GM19099 (cell line): Measurements from ENCODE around the gene TCF7L2.

Experiments
- POLR2A ChIP-seq: IDR thresholded peaks from 3 replicates; pipeline ENCODE4 v1.6.1; 2011; ENCODE audit warnings: low read depth; ENCODE audit not compliant: insufficient read length; ENCODE audit errors: extremely low read depth

TCF7L2 gene

DNA sequence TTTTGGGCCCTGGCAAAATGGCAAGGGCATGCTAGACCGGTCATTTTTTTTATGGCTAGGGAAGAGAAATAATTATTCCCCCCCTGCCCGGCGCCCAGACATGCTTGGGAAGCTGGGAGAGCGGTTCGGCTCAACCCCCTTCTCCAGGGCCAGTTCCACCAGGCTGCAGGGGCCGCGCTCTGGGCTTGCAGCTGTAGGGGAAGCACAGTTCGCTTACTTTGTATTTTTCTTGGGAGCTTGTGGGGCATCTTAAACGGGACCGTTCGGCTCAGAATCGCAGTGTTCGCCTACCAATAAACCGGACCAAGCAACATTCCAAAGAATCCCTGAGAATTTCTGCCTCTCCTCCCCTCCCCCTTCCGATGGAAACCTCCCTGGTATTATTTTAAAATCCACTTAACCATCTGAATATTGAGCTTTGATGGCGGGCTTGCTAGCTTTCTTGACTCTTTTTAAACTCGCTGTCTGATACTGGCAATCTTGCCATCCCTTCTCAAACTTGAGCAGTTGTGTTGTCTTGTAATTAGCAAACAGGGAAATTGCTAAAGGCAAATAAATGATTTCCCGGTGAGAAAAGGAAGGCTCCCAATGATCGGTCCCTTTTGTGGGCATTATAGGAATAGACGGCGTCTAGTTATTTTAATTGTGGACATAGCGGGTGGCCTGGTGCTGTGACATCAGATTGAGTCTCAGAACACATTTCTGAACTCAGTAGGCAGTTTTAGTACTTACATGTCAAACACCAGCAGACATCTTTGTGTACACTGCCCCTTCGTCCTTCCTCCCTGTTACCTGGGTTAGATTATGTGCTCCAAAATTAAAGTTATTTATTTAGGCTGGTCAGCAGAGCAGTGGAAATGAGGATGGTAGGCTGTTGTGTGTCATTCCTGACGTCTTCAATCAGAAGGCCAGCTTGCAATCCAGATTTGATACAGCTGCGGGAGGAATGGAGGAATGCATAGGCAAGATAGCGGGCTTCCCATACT lies 3.4 kb downstream of the TCF7L2 start:
- no peak for TF ChIP-seq POLR2A

DNA sequence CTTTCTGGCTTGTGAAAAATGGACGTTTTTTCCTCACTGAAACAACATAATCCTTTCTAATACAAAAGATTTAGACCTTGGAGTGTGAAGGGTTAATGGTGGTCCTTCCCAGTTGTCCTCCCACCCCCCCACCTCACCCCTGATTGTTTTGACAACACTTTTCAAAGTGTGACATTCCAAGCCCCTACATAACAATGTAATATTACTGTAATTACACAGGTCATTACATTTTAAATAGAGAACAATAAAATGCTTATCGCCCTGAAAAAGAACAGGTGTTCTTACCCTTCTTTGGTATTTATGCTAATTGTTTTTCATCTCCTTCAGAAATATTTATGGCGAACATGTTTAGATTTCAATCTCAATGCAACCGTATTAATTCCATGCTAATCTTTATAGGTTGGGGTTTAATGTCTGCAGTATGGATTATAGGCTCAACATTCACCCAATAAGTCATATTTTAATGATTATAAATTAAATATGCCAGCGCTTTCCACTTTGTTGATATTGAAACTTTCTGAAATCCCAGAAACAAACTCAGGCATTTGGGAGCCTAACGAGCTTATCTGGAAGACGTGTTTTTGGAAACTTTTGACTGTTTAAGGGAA lies 5.0 kb downstream of the TCF7L2 start:
- no peak for TF ChIP-seq POLR2A

DNA sequence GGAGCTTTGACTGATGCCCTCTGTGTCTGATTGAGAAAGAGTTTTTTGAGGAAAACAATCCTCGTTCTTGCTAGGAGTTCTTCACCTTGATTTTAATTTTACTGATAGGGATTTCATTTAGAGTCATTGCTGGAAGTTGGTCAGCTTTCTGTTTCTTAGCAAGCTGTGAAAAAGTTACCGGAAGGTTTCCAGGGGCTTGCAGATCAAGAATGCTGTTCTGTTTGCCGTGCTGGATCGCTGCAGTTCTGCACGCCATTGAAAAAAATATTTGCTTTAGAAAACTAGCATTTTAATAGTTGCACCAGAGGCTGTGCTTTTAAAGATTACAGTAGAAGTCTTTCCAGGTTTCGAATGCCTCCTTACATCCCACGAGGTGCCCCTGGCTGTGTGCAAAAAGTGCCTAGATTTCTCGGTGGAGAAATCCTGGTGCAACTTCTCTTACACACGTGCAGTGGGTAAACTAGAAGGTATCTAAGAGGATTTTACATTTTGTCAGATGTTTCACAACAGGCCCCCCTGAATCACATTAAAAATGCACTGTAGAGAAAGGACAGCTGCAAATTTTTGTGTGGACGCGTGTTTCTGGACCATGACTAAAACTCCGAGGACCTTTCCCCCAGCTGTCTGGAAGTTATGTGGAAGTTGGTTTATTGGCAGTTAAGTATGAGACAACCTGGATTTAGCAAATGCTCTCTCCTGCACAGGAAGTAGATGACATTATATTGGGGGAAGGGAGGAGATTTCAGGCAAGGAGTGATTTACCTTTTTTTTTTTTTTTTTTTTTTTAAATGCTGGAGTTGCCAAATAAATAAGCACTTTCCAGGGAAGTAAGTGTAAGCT lies 5.8 kb downstream of the TCF7L2 start:
- TF ChIP-seq POLR2A, result no peak

- no peak for TF ChIP-seq POLR2A
These were observed 6.7 kb downstream of the TCF7L2 start for GRCh38 chr10:112956631-112957350.

DNA sequence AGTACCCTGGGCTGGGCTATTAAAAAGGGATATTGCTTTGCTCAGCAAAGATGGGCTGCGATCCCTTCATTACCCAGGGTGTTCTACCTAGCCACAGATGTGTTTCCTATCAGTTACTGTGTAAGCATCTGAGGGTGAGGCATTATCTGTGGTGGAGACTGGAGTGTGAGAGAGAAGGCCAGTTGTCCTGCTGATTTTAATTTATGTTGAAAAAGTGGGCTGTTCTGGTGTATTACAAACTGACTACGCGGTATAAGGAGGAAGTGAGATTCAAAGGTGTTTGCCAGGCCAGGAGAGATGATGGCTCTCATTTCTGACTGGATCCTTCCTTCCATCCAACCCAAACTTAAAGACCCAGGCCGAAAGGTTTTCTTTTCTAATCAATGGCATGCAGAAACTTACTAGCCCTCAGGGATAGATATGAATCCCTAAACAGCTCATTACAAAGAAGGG lies 7.6 kb downstream of the TCF7L2 start:
- no peak for TF ChIP-seq POLR2A

- TF ChIP-seq POLR2A, result no peak
These were observed 8.4 kb downstream of the TCF7L2 start for GRCh38 chr10:112958275-112958995.

GRCh38 chr10:112959207-112959838 lies 9.3 kb downstream of the TCF7L2 start:
- TF ChIP-seq POLR2A, result no peak

DNA sequence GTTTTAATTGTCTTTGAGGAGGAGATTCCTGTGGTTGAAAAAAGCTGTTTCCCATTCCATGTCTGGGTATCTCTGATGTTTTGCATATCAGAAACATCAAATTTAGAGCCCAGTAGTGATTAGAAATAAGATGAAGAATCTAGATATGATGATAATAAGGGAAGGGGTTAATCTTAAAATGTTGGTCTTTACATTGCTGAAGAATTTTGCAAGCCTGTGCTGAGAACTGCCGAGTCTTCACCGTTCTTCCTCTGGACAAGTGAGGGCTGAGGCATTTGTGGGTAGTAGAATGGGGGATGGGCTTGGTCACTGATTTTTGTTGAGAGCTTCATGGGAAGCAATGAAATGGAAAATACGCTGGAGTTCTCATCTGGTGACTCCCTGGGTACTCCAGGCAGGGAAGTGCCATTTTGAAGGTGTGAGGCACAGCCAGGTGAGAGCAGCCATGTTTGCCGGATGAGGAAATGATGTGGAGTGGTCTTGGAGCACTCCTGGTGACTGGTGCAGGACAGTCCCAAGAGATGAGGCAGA lies 10.2 kb downstream of the TCF7L2 start:
- no peak for TF ChIP-seq POLR2A

DNA sequence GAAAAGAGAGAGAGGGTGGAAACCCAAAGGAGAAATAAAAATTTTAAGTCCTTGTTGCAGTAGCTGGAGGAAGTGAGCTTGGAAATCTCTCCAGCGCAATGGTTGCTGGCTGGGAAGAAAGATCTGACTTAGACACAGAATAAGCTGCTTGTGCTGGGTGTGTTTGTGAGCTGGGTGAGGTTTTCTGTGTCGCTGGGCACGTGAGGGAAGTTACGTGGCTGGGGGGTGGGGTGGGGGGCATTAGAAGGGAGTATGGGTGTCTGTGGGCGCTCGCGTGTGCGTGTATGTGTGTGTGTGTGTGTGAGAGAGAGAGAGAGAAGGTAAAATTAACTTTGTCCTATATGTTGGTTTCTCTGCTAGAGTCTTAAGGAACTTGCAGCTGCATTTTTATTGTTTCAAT lies 11.6 kb downstream of the TCF7L2 start:
- no peak for TF ChIP-seq POLR2A

DNA sequence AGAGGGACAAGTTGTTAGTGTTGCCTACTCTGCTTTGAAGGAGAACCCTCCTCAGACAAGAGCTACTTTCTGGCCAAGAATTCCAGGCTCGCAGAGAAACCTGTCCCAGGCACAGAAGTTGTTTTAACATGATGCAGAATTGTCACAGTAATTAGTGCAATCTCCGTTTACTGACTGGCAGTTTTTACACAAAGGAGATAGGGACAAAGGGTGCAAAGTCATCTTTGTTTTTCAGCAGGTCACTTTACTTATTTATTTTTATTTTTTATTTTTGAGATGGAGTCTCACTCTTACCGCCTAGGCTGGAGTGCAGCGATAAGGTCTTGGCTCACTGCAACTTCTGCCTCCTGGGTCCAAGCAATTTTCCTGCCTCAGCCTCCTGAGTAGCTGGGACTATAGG lies 12.3 kb downstream of the TCF7L2 start:
- no peak for TF ChIP-seq POLR2A

DNA sequence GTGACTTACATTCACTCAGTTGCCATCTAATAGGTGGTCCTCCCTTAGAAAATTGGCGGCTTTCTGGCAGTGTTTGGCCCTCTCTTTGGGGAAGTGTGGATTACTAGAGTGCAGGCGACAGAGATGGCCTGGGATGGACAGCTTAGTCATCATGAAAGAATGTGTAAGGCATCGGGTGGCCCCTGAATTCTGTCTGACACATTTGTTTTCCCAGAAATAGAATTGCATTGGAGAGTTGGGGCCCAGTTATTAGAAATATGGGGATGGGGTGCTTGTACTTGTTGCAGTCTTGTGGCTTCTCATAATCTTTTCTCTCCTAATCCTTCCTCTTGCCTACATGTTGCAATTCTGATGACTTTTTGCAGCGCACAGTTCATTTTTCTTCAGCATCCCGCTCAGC lies 13.8 kb downstream of the TCF7L2 start:
- no peak for TF ChIP-seq POLR2A

GRCh38 chr10:112964482-112964881 lies 14.4 kb downstream of the TCF7L2 start:
- no peak for TF ChIP-seq POLR2A

GRCh38 chr10:112966194-112966855 lies 16.3 kb downstream of the TCF7L2 start:
- no peak for TF ChIP-seq POLR2A
